GM13977 (cell line): ENCODE measurements around the gene ACP1.

Experiments used
- DNase-seq: peaks from one replicate; pipeline ENCODE4 v3.0.0; 2012; ENCODE audit warnings: low spot score
- CTCF ChIP-seq: IDR thresholded peaks from 2 replicates; pipeline ENCODE4 v1.5.1; 2012; ENCODE audit warnings: mild to moderate bottlenecking, control low read depth; ENCODE audit not compliant: insufficient read depth; ENCODE audit errors: extremely low read depth, missing control alignments
- in situ Hi-C: fragments of 300-500 bp; cut with MboI; formaldehyde crosslinking; loops from one replicate; pipeline ENCODE4 v1.12.0; 2022; ENCODE audit warnings: low sequenced_read_pairs, low pct_unique_long_range_greater_than_20kb, mixed read lengths, inconsistent platforms; ENCODE audit not compliant: unreplicated experiment

Gene ACP1

GRCh38 chr2:317501-318424 is 53.0 kb downstream of the ACP1 start:
- in situ Hi-C loops = no loop called here

GRCh38 chr2:319059-319600 is 54.4 kb downstream of the ACP1 start:
- DNase-seq = no peak
- TF ChIP-seq CTCF = no peak
- in situ Hi-C loops = no loop called here

More at GRCh38 chr2:317501-318424, 53.0 kb downstream of the ACP1 start:
- no peak for TF ChIP-seq CTCF
- peak; percentile 44 for DNase-seq

- in situ Hi-C loops = no loop called here
- DNase-seq = no peak
- TF ChIP-seq CTCF = no peak
These were observed 55.8 kb downstream of the ACP1 start for GRCh38 chr2:320561-320960.

GRCh38 chr2:322326-322725 is 57.6 kb downstream of the ACP1 start:
- in situ Hi-C loops = no loop called here
- TF ChIP-seq CTCF = no peak

GRCh38 chr2:323035-323434 is 58.3 kb downstream of the ACP1 start:
- DNase-seq = no peak
- TF ChIP-seq CTCF = no peak
- in situ Hi-C loops = no loop called here

More at GRCh38 chr2:322326-322725, 57.6 kb downstream of the ACP1 start:
- DNase-seq = no peak
